IPS-18a (cell line): Measurements from ENCODE around the gene CTRL.
"Not testable (repeated sequence)": the region's sequence is repeated elsewhere in the genome, so short reads cannot be mapped to it uniquely, and the experiment has no call there.

Experiments used
- H3K27ac ChIP-seq: one replicate; pipeline ENCODE4 v1.5.1; 2013; ENCODE audit warnings: low read length
- H3K27me3 ChIP-seq: one replicate; pipeline ENCODE4 v1.6.1; 2013; ENCODE audit warnings: mild to moderate bottlenecking, low read length; ENCODE audit not compliant: control insufficient read depth, insufficient read depth
- H3K36me3 ChIP-seq: one replicate; pipeline ENCODE4 v1.6.1; 2013; ENCODE audit warnings: low read depth, low read length; ENCODE audit not compliant: control insufficient read depth
- H3K4me1 ChIP-seq: one replicate; pipeline ENCODE4 v1.6.1; 2013; ENCODE audit warnings: low read depth, low read length; ENCODE audit not compliant: control insufficient read depth
- H3K4me3 ChIP-seq: one replicate; pipeline ENCODE4 v1.5.1; 2013; ENCODE audit warnings: low read length
- H3K9ac ChIP-seq: one replicate; pipeline ENCODE4 v1.6.1; 2013; ENCODE audit warnings: mild to moderate bottlenecking, low read length, moderate library complexity
- H3K9me3 ChIP-seq: one replicate; pipeline ENCODE4 v1.6.1; 2013; ENCODE audit warnings: low read depth, low read length; ENCODE audit not compliant: control insufficient read depth

CTRL gene

DNA sequence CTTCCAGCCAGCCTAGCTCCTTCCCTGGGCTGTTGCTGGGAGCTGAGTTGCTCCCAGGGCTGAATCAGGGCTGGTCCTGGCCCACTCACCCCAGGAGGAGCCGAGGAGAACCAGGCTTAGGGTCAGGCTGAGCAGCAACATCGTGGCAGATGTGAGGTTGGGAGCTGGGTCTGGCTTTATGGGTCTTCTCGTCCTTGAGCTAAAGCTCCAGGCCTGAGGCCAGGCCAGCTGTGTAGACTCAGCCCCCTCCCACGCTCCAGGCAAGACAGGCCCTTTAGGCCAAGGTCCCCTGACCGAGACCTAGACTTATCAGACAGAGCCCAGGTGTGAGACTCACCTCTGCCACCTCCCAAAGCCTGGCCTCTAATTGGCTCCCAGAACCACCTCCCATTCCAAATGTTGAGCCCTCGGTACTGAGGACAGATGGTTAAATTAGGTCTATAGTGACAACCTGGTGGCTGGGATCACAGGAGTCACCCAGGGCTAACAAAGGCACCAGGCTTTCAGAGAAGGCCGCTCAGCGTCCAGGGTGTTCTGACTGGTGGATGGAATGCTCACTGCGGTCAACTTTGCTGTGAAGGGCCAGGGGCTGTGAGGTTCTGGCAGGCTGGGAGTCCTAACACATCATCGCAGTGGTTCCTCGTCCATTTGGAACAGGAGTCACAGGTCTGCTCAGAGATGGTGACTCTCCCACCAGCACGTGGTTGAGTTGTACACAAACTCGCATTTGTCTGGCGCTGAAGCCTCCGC, at the start of gene CTRL:
Gene CTRL, minus strand, starts transcription at position 151 of the 750 bp plus-strand sequence. Its CDS starts 10 bp downstream, at position 141.
- H3K9ac ChIP-seq, result no peak within 1 kb of the TSS
- no peaks in the 10 kb centered on the region for H3K36me3 ChIP-seq
- H3K27me3 ChIP-seq, result no peaks in the 10 kb centered on the region

DNA sequence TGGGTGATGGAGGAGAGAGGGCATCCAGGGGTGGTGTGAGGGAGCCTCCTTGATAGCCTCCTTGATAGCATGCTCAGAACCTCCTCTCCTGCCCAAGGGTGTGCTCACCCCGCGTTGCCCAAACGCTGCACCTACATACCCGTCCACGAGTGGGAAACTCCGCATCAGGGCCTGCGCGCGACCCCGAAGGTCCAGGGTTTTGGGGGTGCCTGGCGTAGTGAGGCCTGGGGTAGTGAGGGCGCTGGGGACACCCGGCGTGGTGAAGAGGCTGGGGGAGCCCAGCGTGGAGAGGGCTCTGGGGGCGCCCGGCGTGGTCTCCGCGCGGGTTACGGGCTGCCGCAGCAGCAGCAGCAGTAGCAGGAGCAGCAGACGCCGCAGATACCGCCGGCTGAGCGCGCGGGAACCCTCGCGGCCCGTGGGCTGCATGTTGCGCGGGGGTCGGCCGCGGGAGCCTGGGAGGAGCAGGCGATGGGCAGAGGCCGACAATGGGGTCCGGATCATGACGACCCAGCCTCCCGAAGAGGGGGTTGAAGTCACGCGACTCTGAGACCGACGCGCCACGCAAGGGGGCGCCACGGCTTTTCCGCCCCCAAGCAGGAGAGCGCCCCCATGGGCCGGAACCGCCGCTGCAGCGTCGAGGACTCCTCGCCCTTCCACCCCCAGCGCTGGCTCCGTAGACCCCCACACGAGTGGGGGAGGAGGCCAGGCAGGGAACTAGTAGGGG, 48.5 kb upstream of the CTRL start, which contains the start of gene DPEP3:
Gene DPEP3, minus strand, starts transcription at position 545 of the 724 bp plus-strand sequence. Its CDS starts 119 bp downstream, at position 426.
- H3K27ac ChIP-seq, result no peak within 1 kb of the TSS
- no peaks in the 10 kb centered on the region for H3K9me3 ChIP-seq
- no peak within 1 kb of the TSS for H3K9ac ChIP-seq
- no peaks in the 10 kb centered on the region for H3K4me1 ChIP-seq
- no peak within 1 kb of the TSS for H3K4me3 ChIP-seq
- no peaks in the 10 kb centered on the region for H3K27me3 ChIP-seq
- H3K36me3 ChIP-seq, result no peaks in the 10 kb centered on the region

More for the DNA sequence above, at the start of gene CTRL:
- H3K4me3 ChIP-seq, result no peak within 1 kb of the TSS
- no peaks in the 10 kb centered on the region for H3K9me3 ChIP-seq
- no peak within 1 kb of the TSS for H3K27ac ChIP-seq
- H3K4me1 ChIP-seq, result no peaks in the 10 kb centered on the region

DNA sequence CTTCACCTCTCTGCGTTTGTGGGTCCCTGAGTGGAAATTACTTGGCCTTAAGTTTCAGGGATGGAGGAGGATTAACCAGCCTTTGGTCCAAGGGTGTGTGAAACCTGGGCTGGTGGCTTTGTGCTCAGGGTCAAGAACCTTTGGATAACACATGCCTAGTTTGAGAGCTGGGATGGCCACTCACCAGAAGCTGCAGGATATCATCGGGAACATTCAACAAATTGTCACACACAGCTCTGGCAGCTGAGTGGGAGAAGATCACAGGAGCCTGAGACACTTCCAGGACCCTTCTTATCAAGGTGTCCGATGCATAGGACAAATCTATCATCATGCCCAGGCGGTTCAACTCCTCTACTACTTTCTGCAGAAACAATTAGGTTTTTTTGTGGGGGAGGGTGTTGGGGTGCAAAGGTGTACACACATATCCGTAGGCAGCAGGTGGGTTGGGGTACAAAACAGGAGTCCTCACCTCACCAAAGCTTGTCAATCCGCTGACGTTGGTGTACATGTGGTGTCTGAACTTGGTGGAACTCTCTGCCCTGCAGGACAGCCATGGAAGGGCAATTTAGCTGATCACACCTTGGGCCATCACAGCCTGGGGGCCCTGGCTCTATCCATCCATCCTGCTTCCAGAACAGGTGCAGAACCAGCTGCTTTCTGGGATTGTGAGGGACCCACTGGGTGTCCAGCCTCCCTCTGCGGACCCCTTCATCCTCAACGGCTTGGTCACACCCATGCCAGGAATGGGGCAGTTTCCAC, 46.0 kb upstream of the CTRL start:
- Histone ChIP-seq H3K36me3 (no peaks in the 10 kb centered on the region), H3K9ac (no peak overlapping the region), H3K27ac (no peak overlapping the region), H3K4me1 (no peaks in the 10 kb centered on the region), H3K27me3 (no peaks in the 10 kb centered on the region), H3K4me3 (no peak overlapping the region), H3K9me3 (no peaks in the 10 kb centered on the region)

DNA sequence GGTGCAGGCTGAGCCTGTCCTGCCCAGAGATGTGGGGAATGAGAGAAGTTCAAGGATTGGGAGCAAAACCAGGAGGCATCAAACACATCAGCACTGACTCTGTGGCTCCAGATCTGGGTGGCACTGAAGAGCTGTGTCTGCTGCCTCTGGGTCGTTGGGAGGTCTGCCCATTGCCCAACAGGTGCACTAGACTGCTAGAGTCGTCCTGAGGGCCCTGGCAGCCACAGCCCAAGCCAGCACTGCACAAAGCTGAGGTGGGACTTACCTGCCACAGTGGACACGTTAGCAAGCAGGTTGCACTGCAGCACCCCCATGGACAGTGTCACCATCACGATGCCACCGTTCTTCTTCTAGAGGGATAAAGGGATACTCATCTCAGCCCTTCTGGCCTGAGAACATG, 45.3 kb upstream of the CTRL start:
- H3K36me3 ChIP-seq, result no peaks in the 10 kb centered on the region
- H3K27me3 ChIP-seq, result no peaks in the 10 kb centered on the region
- H3K9ac ChIP-seq, result no peak overlapping the region
- no peaks in the 10 kb centered on the region for H3K4me1 ChIP-seq
- H3K4me3 ChIP-seq, result no peak overlapping the region
- H3K27ac ChIP-seq, result no peak overlapping the region
- H3K9me3 ChIP-seq, result no peaks in the 10 kb centered on the region

DNA sequence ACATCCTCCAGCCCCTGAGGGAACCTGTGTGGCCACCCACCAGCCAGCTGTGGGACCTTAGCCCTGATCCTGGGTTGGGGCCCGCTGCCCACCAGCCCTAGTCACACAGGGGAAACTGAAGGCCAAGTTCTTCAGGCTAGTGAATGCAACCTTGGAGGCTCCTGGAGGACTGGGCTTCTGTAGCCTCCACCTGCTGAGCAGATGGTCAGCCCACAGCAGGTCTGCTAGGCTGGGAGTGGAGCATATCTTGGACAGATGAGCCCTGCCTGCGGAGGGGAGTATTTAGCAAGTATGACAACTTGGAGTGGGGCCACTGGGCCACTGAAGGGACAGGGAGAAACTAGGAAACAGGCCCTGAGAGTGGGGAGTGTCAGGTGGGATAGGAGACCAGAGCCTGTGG, 44.5 kb upstream of the CTRL start:
- no peaks in the 10 kb centered on the region for H3K27me3 ChIP-seq
- H3K4me3 ChIP-seq, result no peak overlapping the region
- no peaks in the 10 kb centered on the region for H3K4me1 ChIP-seq
- H3K9me3 ChIP-seq, result no peaks in the 10 kb centered on the region
- H3K9ac ChIP-seq, result no peak overlapping the region
- no peak overlapping the region for H3K27ac ChIP-seq
- no peaks in the 10 kb centered on the region for H3K36me3 ChIP-seq

DNA sequence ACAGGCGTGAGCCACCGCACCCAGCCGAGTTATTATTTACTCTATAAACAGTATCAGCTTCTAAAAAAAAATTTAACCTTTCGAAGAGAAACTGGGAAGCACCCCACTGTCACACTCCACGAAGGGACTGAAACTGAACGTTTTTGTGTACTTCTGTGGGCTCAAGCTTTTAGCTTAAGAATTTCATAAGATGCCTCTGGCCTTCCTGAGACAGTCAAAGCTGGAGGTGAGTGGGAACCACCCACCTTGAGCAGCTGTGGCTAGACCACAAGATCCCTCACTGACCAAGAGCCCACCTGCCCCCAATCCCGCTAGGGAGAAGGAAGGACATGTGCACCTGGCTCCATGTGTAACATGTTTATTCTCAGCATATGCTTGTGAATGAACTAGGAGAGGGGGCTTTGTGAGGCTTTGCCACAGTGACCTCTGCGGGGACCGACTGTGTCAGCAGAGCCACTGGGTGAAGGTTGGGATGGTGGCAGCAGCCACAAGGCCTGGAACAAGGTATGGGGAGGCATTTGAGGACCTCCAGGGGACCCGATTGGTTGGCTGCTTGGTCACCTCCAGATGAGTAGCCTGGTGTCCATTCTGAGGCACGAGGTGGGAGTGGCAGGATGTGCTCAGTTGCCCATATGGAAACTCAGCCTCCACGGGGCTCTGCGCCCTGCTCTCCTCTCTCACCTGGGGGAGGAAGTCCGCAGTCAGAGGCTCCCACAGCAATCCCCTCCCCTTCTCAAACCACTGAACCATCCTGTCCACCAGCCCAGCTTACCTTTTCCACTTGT, 43.9 kb upstream of the CTRL start:
- no peaks in the 10 kb centered on the region for H3K27me3 ChIP-seq
- no peaks in the 10 kb centered on the region for H3K4me1 ChIP-seq
- no peak overlapping the region for H3K27ac ChIP-seq
- H3K9me3 ChIP-seq, result no peaks in the 10 kb centered on the region
- H3K36me3 ChIP-seq, result no peaks in the 10 kb centered on the region
- H3K9ac ChIP-seq, result no peak overlapping the region
- no peak overlapping the region for H3K4me3 ChIP-seq

DNA sequence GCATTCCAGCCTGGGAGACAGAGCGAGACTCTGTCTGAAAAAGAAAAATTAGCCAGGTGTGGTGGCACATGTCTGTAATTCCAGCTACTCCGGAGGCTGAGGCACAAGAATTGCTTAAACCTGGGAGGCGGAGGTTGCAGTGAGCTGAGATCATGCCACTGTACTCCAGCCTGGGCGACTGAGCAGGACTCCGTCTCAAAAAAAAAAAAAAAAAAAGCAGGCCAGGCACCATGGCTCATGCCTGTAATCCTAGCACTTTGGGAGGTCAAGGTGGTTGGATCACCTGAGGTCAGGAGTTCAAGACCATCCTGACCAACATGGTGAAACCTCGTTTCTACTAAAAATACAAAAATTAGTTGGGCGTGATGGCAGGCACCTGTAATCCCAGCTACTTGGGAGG, 40.6 kb upstream of the CTRL start:
- H3K27me3 ChIP-seq, H3K4me3 ChIP-seq, H3K27ac ChIP-seq, H3K9ac ChIP-seq, H3K4me1 ChIP-seq, H3K36me3 ChIP-seq, H3K9me3 ChIP-seq: not testable (repeated sequence)

DNA sequence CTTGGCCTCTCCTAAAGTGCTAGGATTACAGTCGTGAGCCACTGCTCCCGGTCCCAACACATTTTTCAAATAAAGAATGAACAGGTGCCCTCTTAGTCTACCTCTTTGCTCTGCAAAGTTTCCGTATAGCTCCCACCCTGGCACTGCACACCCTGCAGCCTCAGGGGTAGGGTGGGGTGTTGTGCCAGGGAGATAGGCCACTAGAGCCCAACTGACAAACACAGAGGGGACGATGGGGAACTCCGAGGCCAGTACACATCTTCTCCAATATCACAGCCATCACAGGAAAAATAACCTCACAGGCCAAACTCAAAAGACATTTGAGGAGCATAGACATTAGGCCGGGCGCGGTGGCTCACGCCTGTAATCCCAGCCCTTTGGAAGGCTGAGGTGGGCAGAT, 39.4 kb upstream of the CTRL start:
- Histone ChIP-seq H3K4me1 (peaks cover 14% of the 10 kb centered on the region), H3K27ac (no peak overlapping the region), H3K9ac (no peak overlapping the region), H3K27me3 (no peaks in the 10 kb centered on the region), H3K4me3 (no peak overlapping the region), H3K36me3 (no peaks in the 10 kb centered on the region), H3K9me3 (no peaks in the 10 kb centered on the region)

DNA sequence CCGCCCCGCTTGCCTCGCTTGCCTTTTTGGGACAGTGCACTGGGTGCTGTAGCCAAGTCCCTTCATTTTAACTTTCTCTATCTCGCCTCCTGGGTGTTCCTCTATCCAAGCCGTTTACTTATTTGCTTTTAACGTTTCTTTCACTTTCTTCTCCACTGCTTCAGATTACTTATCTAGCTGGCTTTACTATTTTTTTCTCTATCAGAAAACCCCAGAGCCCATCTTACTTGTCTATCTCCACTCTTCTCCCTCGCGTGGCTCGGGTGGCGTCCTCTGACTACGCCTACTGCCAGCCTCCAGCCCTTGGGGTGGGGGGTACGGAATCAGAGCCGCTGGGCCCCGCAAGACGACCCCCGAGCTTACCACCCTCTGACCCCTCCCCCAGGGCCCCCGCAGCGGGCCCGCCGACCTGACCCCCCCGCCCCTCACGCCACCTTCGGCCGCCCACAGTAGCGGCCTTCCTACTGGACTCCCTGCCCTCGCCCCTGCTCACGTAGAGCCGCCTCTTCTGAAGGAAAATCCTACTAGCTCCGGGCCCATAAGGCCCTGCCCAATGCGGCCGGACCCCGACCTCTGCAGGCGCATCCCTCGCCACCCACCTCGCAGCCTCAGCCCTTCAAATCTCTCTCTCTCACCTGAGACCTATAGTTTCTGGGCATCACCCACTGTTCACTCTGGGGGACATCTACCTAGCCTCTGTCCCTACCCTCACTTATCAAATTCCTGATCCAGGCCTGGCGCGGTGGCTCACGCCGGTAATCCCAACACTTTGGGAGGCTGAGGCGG, 37.8 kb upstream of the CTRL start:
- Histone ChIP-seq H3K4me3 (peak overlapping the region; percentile 68), H3K9me3 (no peaks in the 10 kb centered on the region), H3K36me3 (no peaks in the 10 kb centered on the region), H3K27me3 (no peaks in the 10 kb centered on the region), H3K27ac (no peak overlapping the region), H3K4me1 (peaks cover 14% of the 10 kb centered on the region), H3K9ac (no peak overlapping the region)

DNA sequence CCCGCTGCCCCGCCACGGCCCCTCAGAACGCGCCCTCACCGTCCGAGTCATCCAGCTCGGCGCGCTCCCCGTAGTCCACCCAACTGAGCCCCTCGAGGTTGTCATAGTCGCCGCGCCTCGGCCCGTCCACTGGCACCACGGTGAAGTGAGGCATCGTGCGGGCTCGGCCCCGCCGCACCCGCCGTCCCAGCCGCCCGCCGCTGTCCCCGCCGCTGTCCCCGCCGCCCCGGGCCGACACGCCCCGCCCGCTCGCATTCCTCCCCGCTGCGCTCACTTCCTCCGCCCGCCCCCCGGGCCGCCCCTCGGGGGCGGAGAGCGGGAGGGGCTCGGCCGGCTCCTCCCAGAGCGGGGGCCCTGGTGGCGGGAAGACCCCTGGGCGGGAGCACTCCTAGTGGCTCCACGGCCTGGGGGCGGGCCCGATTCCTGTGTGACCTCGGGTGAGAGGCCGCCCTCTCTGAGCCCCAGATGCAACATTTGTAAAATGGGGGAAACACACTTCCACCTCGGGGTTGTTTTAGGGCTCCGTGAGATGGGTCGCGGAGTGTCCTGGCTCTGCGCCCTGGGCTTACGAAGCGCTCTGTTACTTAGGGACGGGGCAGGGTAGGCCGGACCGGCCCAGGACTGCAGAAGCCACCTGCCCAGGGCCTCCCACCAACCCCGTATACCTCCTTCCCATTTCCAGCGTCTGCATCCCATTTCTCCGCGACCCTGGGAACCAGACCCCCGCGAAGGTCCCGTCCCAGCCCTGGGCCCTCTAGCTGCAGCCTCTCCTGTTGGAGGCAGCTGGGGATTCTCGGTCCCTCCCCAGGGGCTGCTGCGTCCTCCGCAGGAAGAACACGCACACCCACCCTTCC, 37.0 kb upstream of the CTRL start, which contains the start of gene SLC12A4:
Gene SLC12A4, minus strand, starts transcription at position 238 of the 854 bp plus-strand sequence. Its CDS starts 84 bp downstream, at position 154.
- Histone ChIP-seq H3K9ac (peak within 1 kb of the TSS; percentile 19), H3K4me1 (peaks cover 14% of the 10 kb centered on the region), H3K9me3 (no peaks in the 10 kb centered on the region), H3K36me3 (no peaks in the 10 kb centered on the region), H3K4me3 (peak within 1 kb of the TSS; percentile 68), H3K27me3 (no peaks in the 10 kb centered on the region), H3K27ac (no peak within 1 kb of the TSS)
